ENCODE results near the gene SKIC2. TPM values are rescaled to one million over a fixed set of nuclear protein-coding genes. Genes with fewer than 3 reads are reported as not detected.
"Not testable (repeated sequence)": the region's sequence is repeated elsewhere in the genome, so short reads cannot be mapped to it uniquely, and the experiment has no call there.

SKIC2 gene
- total RNA-seq, 1 donor from 2014 or later, result 21.0 TPM

- Histone ChIP-seq H3K4me2 (no peak overlapping the region), H4K20me1 (ENCODE audit: low read depth) (no peaks in the 10 kb centered on the region), H2AFZ (replicated peaks) (no peak overlapping the region), H3K9ac (no peak overlapping the region), H3K27ac (no peak overlapping the region), H3K79me2 (ENCODE audit: low read depth) (no peaks in the 10 kb centered on the region), H3K36me3 (no peaks in the 10 kb centered on the region), H3K9me3 (ENCODE audit: low read depth) (no peaks in the 10 kb centered on the region), H3K4me3 (no peak overlapping the region), H3K27me3 (no peaks in the 10 kb centered on the region), H3F3A (ENCODE audit: low read depth) (no peaks in the 10 kb centered on the region), H3K4me1 (no peaks in the 10 kb centered on the region)
- H3K4me1 Mint-ChIP-seq, result no peaks in the 10 kb centered on the region
- DNase-seq (ENCODE audit: low spot score), result no peak
- H3K4me3 Mint-ChIP-seq, result no peak overlapping the region
- no peaks in the 10 kb centered on the region for H3K36me3 Mint-ChIP-seq
- no peak overlapping the region for H3K27ac Mint-ChIP-seq
- H3K27me3 Mint-ChIP-seq (ENCODE audit: insufficient read depth, low read depth), result peaks cover 14% of the 10 kb centered on the region
- peaks cover 8% of the 10 kb centered on the region for H3K9me3 Mint-ChIP-seq
- TF ChIP-seq CTCF (IDR thresholded peaks at IDR 0.05), result no peak
- no peak for TF ChIP-seq EZH2phosphoT487 (IDR thresholded peaks at IDR 0.05)
- TF ChIP-seq EZH2 (IDR thresholded peaks at IDR 0.05), result no peak
Observed at GRCh38 chr6:31930962-31931361, 28.0 kb upstream of the SKIC2 start.

GRCh38 chr6:31932137-31932536 is 26.8 kb upstream of the SKIC2 start:
- not testable (repeated sequence) for H3F3A ChIP-seq (ENCODE audit: low read depth); H3K9me3 Mint-ChIP-seq; H3K9ac ChIP-seq; H3K4me1 Mint-ChIP-seq; H3K27ac Mint-ChIP-seq; H3K9me3 ChIP-seq (ENCODE audit: low read depth); H3K36me3 ChIP-seq; H3K4me1 ChIP-seq; DNase-seq (ENCODE audit: low spot score); H4K20me1 ChIP-seq (ENCODE audit: low read depth); H3K4me3 ChIP-seq; H2AFZ ChIP-seq (replicated peaks); H3K4me2 ChIP-seq; H3K36me3 Mint-ChIP-seq; H3K27me3 ChIP-seq; H3K4me3 Mint-ChIP-seq; H3K27ac ChIP-seq; H3K79me2 ChIP-seq (ENCODE audit: low read depth)
- H3K27me3 Mint-ChIP-seq (ENCODE audit: insufficient read depth, low read depth), result peaks cover 16% of the 10 kb centered on the region

- Mint-ChIP-seq H3K4me3 (no peak overlapping the region), H3K9me3 (peaks cover 8% of the 10 kb centered on the region), H3K36me3 (no peaks in the 10 kb centered on the region), H3K27me3 (ENCODE audit: insufficient read depth, low read depth) (peaks cover 11% of the 10 kb centered on the region), H3K27ac (peak overlapping the region; percentile 50), H3K4me1 (no peaks in the 10 kb centered on the region)
- Histone ChIP-seq H3K4me1 (no peaks in the 10 kb centered on the region), H3K4me2 (no peak overlapping the region), H4K20me1 (ENCODE audit: low read depth) (no peaks in the 10 kb centered on the region), H2AFZ (replicated peaks) (no peak overlapping the region), H3K36me3 (no peaks in the 10 kb centered on the region), H3K4me3 (no peak overlapping the region), H3K79me2 (ENCODE audit: low read depth) (no peaks in the 10 kb centered on the region), H3K9ac (no peak overlapping the region), H3F3A (ENCODE audit: low read depth) (no peaks in the 10 kb centered on the region), H3K9me3 (ENCODE audit: low read depth) (no peaks in the 10 kb centered on the region), H3K27ac (no peak overlapping the region), H3K27me3 (no peaks in the 10 kb centered on the region)
- no peak for DNase-seq (ENCODE audit: low spot score)
- TF ChIP-seq EZH2 (IDR thresholded peaks at IDR 0.05) (no peak), CTCF (IDR thresholded peaks at IDR 0.05) (no peak), EZH2phosphoT487 (IDR thresholded peaks at IDR 0.05) (no peak)
Observed at GRCh38 chr6:31933537-31933936, 25.4 kb upstream of the SKIC2 start.

GRCh38 chr6:31935021-31935420 is 24.0 kb upstream of the SKIC2 start:
- Histone ChIP-seq H3K4me1 (no peaks in the 10 kb centered on the region), H3K4me3 (no peak overlapping the region), H3K27ac (no peak overlapping the region), H3K36me3 (no peaks in the 10 kb centered on the region), H3F3A (ENCODE audit: low read depth) (no peaks in the 10 kb centered on the region), H3K4me2 (no peak overlapping the region), H3K79me2 (ENCODE audit: low read depth) (no peaks in the 10 kb centered on the region), H2AFZ (replicated peaks) (no peak overlapping the region), H4K20me1 (ENCODE audit: low read depth) (no peaks in the 10 kb centered on the region), H3K9ac (no peak overlapping the region), H3K27me3 (no peaks in the 10 kb centered on the region), H3K9me3 (ENCODE audit: low read depth) (no peaks in the 10 kb centered on the region)
- DNase-seq (ENCODE audit: low spot score), result no peak
- H3K4me1 Mint-ChIP-seq, result peaks cover under 1% of the 10 kb centered on the region
- H3K27ac Mint-ChIP-seq, result no peak overlapping the region
- H3K4me3 Mint-ChIP-seq, result no peak overlapping the region
- peaks cover 8% of the 10 kb centered on the region for H3K9me3 Mint-ChIP-seq
- peaks cover 11% of the 10 kb centered on the region for H3K27me3 Mint-ChIP-seq (ENCODE audit: insufficient read depth, low read depth)
- no peak for TF ChIP-seq CTCF (IDR thresholded peaks at IDR 0.05)
- no peak for TF ChIP-seq EZH2phosphoT487 (IDR thresholded peaks at IDR 0.05)
- TF ChIP-seq EZH2 (IDR thresholded peaks at IDR 0.05), result no peak
- H3K36me3 Mint-ChIP-seq, result no peaks in the 10 kb centered on the region
